Natural killer cell (primary cell): ENCODE results near the gene CIDEC. TPM values are rescaled to one million over a fixed set of nuclear protein-coding genes. Genes with fewer than 3 reads are reported as not detected.
"Not testable (repeated sequence)": the region's sequence is repeated elsewhere in the genome, so short reads cannot be mapped to it uniquely, and the experiment has no call there.

Experiments
- ATAC-seq, 3 donors: fragments of 150-1000 bp in 2 of 3; fragments of 200-7000 bp in 1 of 3; cut with Tn5 transposase; 1 replicate in 1 of 3; 2 replicates in 2 of 3; pipeline ENCODE4 v1.10.0; 2021; ENCODE audit warnings: mild to moderate bottlenecking in 2 of 3, moderate library complexity in 2 of 3
- DNase-seq, 2 donors: peaks; one replicate each; pipeline versions ENCODE4 v3.0.0 to v3.0.0-alpha.2; 2013 to 2021; ENCODE audit warnings: mixed read lengths in 1 of 2
- H3K27ac ChIP-seq: one replicate; pipeline ENCODE4 v1.5.1; 2013; ENCODE audit warnings: mild to moderate bottlenecking, low read length
- H3K27me3 ChIP-seq: one replicate; pipeline ENCODE4 v1.6.1; 2013; ENCODE audit warnings: low read length; ENCODE audit not compliant: control insufficient read depth, insufficient read depth
- H3K36me3 ChIP-seq: one replicate; pipeline ENCODE4 v1.6.1; 2013; ENCODE audit warnings: low read length; ENCODE audit not compliant: control insufficient read depth, insufficient read depth
- H3K4me1 ChIP-seq: one replicate; pipeline ENCODE4 v1.6.1; 2013; ENCODE audit warnings: low read length; ENCODE audit not compliant: control insufficient read depth, insufficient read depth
- H3K4me3 ChIP-seq: one replicate; pipeline ENCODE4 v1.5.1; 2013; ENCODE audit warnings: low read length
- H3K9me3 ChIP-seq: one replicate; pipeline ENCODE4 v1.6.1; 2013; ENCODE audit warnings: low read length; ENCODE audit not compliant: control insufficient read depth, insufficient read depth
- H3K27ac Mint-ChIP-seq, 2 donors: one replicate each; pipeline ENCODE4 v1.8.0; 2022; ENCODE audit warnings: mild to moderate bottlenecking in 2 of 2, mixed read lengths in 2 of 2, moderate library complexity in 1 of 2
- H3K27me3 Mint-ChIP-seq, 2 donors: one replicate each; pipeline ENCODE4 v1.8.0; 2022; ENCODE audit warnings: low read depth in 2 of 2, mixed read lengths in 2 of 2
- H3K36me3 Mint-ChIP-seq: one replicate; pipeline ENCODE4 v1.8.0; 2022; ENCODE audit warnings: mixed read lengths
- H3K4me1 Mint-ChIP-seq, 2 donors: one replicate each; pipeline ENCODE4 v1.8.0; 2022; ENCODE audit warnings: mixed read lengths in 2 of 2
- H3K4me3 Mint-ChIP-seq: one replicate; pipeline ENCODE4 v1.8.0; 2022; ENCODE audit warnings: mild to moderate bottlenecking, moderate library complexity, mixed read lengths
- H3K9me3 Mint-ChIP-seq, 2 donors: one replicate each; pipeline ENCODE4 v1.8.0; 2022; ENCODE audit warnings: mixed read lengths in 2 of 2
- CTCF ChIP-seq: fragments of 200-600 bp; IDR thresholded peaks from one replicate; pipeline ENCODE4 v1.8.0; 2022; ENCODE audit warnings: antibody characterized with exemption
- WGBS: methylation state at CpG from one replicate; pipeline ENCODE4 v1.1.7; 2013; ENCODE audit warnings: missing lambda C conversion rate; ENCODE audit not compliant: insufficient coverage; 5-methylcytosine and 5-hydroxymethylcytosine counted together
- intact Hi-C: fragments of 100-400 bp; cut with micrococcal nuclease; formaldehyde crosslinking; loops from one replicate; pipeline ENCODE4 v1.14.2; 2022
- total RNA-seq, 4 donors: library from RNA; stranded (reverse); fragments of 120-200 nt in 1 of 4; gene quantifications; one replicate each; pipeline versions ENCODE4 v1.2.3 to v1.2.4, GENCODE V29; 2013 to 2022

The CIDEC gene
- total RNA-seq, 3 donors from 2014 or later (not counting 1 experiment from before 2014, with no cell fraction given), result not detected

- peaks cover 29 to 31% of the 10 kb centered on the region in 2 donors for H3K4me1 Mint-ChIP-seq
- no peak overlapping the region for H3K27ac ChIP-seq
- no peaks in the 10 kb centered on the region for H3K9me3 ChIP-seq
- peaks cover 18% of the 10 kb centered on the region for H3K4me1 ChIP-seq
- no peaks in the 10 kb centered on the region for H3K9me3 Mint-ChIP-seq
- ATAC-seq (no peak), DNase-seq (no peak)
- H3K27me3 ChIP-seq, result no peaks in the 10 kb centered on the region
- intact Hi-C loops, result no loop called here
- no peaks in the 10 kb centered on the region for H3K27me3 Mint-ChIP-seq
- TF ChIP-seq CTCF, result no peak
- peak overlapping the region in 1 of 2 donors; percentile 77 for H3K27ac Mint-ChIP-seq
- H3K4me3 Mint-ChIP-seq, result no peak overlapping the region
- H3K36me3 ChIP-seq, result no peaks in the 10 kb centered on the region
- H3K36me3 Mint-ChIP-seq, result no peaks in the 10 kb centered on the region
- no peak overlapping the region for H3K4me3 ChIP-seq
- WGBS, result 95% methylated on average over 6 of the region's 6 CpGs
These were observed 27.5 kb downstream of the CIDEC start for GRCh38 chr3:9852528-9852927.

- H3K36me3 Mint-ChIP-seq, H3K4me3 ChIP-seq, H3K27me3 Mint-ChIP-seq, intact Hi-C loops, ATAC-seq, H3K27ac ChIP-seq, H3K27me3 ChIP-seq, DNase-seq, H3K4me3 Mint-ChIP-seq, H3K9me3 Mint-ChIP-seq, H3K9me3 ChIP-seq, H3K27ac Mint-ChIP-seq, H3K36me3 ChIP-seq: not testable (repeated sequence)
- 97% methylated on average over 6 of the region's 6 CpGs for WGBS
- H3K4me1 ChIP-seq, result peaks cover 18% of the 10 kb centered on the region
- H3K4me1 Mint-ChIP-seq, result peaks cover 26 to 28% of the 10 kb centered on the region in 2 donors
These were observed 28.1 kb downstream of the CIDEC start for GRCh38 chr3:9851926-9852325.

- H3K4me1 Mint-ChIP-seq, result peaks cover 21 to 23% of the 10 kb centered on the region in 2 donors
- H3K9me3 Mint-ChIP-seq, H3K36me3 Mint-ChIP-seq, H3K27ac Mint-ChIP-seq, ATAC-seq, H3K27me3 Mint-ChIP-seq, H3K9me3 ChIP-seq, H3K4me3 Mint-ChIP-seq, intact Hi-C loops, H3K36me3 ChIP-seq, H3K4me3 ChIP-seq, H3K27me3 ChIP-seq, DNase-seq, H3K27ac ChIP-seq: not testable (repeated sequence)
- WGBS, result 96% methylated on average over 6 of the region's 6 CpGs
- peaks cover 13% of the 10 kb centered on the region for H3K4me1 ChIP-seq
These were observed 28.7 kb downstream of the CIDEC start for GRCh38 chr3:9851383-9851782.

- H3K9me3 ChIP-seq, H3K4me3 Mint-ChIP-seq, H3K27me3 Mint-ChIP-seq, H3K27ac ChIP-seq, H3K9me3 Mint-ChIP-seq, H3K4me1 ChIP-seq, H3K4me3 ChIP-seq, H3K36me3 ChIP-seq, ATAC-seq, H3K27me3 ChIP-seq, H3K36me3 Mint-ChIP-seq: not testable (repeated sequence)
- DNase-seq, result peak in 1 of 2 donors; percentile 62
- intact Hi-C loops, result loop anchor here (5.0 kb wide), 1 partner anchor 83 kb away; the partner anchor contains the start of gene CRELD1
- H3K4me1 Mint-ChIP-seq, result peaks cover 15% of the 10 kb centered on the region in 2 donors
- 46% methylated on average over 4 of the region's 4 CpGs for WGBS
- TF ChIP-seq CTCF, result peak; percentile 68
- peak overlapping the region; percentile 35 to 56 for H3K27ac Mint-ChIP-seq
These were observed 31.2 kb downstream of the CIDEC start for GRCh38 chr3:9848860-9849259.

GRCh38 chr3:9847870-9848269, 32.2 kb downstream of the CIDEC start:
- not testable (repeated sequence) for H3K36me3 ChIP-seq, DNase-seq, H3K36me3 Mint-ChIP-seq, H3K4me3 Mint-ChIP-seq, H3K9me3 Mint-ChIP-seq, H3K27ac Mint-ChIP-seq, H3K27ac ChIP-seq, H3K27me3 ChIP-seq, ATAC-seq, H3K27me3 Mint-ChIP-seq, H3K9me3 ChIP-seq, H3K4me3 ChIP-seq
- intact Hi-C loops, result loop anchor here (5.0 kb wide), 1 partner anchor 84 kb away; the partner anchor contains the start of gene CRELD1
- H3K4me1 Mint-ChIP-seq, result peaks cover 12 to 14% of the 10 kb centered on the region in 2 donors
- WGBS, result 80% methylated on average over 5 of the region's 9 CpGs
- peaks cover 15% of the 10 kb centered on the region for H3K4me1 ChIP-seq
